Progenitor cell of endocrine pancreas (in vitro differentiated cells): Measurements from ENCODE around the gene RHOA. TPM values are rescaled to one million over a fixed set of nuclear protein-coding genes. Genes with fewer than 3 reads are reported as not detected.

ENCODE experiments used
- DNase-seq: peaks from one replicate; pipeline ENCODE4 v3.0.0; 2021; ENCODE audit warnings: low spot score; ENCODE audit not compliant: unreplicated experiment
- H3K27ac Mint-ChIP-seq: 2 replicates; pipeline ENCODE4 v1.8.0; 2021; ENCODE audit warnings: mild to moderate bottlenecking, moderate library complexity, mixed read lengths
- H3K27me3 Mint-ChIP-seq: 2 replicates; pipeline ENCODE4 v1.8.0; 2021; ENCODE audit warnings: mixed read lengths
- H3K36me3 Mint-ChIP-seq: 2 replicates; pipeline ENCODE4 v1.8.0; 2022; ENCODE audit warnings: mixed read lengths; ENCODE audit not compliant: insufficient read depth
- H3K4me1 Mint-ChIP-seq: 2 replicates; pipeline ENCODE4 v1.8.0; 2021; ENCODE audit warnings: low read depth, mixed read lengths
- H3K4me3 Mint-ChIP-seq: 2 replicates; pipeline ENCODE4 v1.8.0; 2021; ENCODE audit warnings: low read depth, mild to moderate bottlenecking, moderate library complexity, mixed read lengths
- H3K9me3 Mint-ChIP-seq: 2 replicates; pipeline ENCODE4 v1.8.0; 2021; ENCODE audit warnings: low read depth, mixed read lengths
- CTCF ChIP-seq: fragments of 200-600 bp; sonication (generic); IDR thresholded peaks from one replicate; pipeline ENCODE4 v1.5.0; 2021; ENCODE audit warnings: antibody characterized with exemption, mild to moderate bottlenecking; ENCODE audit not compliant: unreplicated experiment
- total RNA-seq: library from RNA; stranded (reverse); gene quantifications from 2 replicates; pipeline ENCODE4 v1.2.1, GENCODE V29; 2021

Gene RHOA
- total RNA-seq, 1 donor from 2014 or later = 301 TPM

GRCh38 chr3:49311283-49311682 lies 100.5 kb downstream of the RHOA start:
- no peaks in the 10 kb centered on the region for H3K27me3 Mint-ChIP-seq
- no peak for DNase-seq
- no peaks in the 10 kb centered on the region for H3K4me1 Mint-ChIP-seq
- peaks cover 11% of the 10 kb centered on the region for H3K36me3 Mint-ChIP-seq
- H3K9me3 Mint-ChIP-seq = no peaks in the 10 kb centered on the region
- no peak overlapping the region for H3K27ac Mint-ChIP-seq
- no peak overlapping the region for H3K4me3 Mint-ChIP-seq
- TF ChIP-seq CTCF = no peak

- DNase-seq = no peak
- Mint-ChIP-seq H3K4me3 (no peak overlapping the region), H3K27me3 (no peaks in the 10 kb centered on the region), H3K9me3 (no peaks in the 10 kb centered on the region), H3K27ac (no peak overlapping the region), H3K4me1 (no peaks in the 10 kb centered on the region), H3K36me3 (peaks cover 11% of the 10 kb centered on the region)
- no peak for TF ChIP-seq CTCF
Observed at GRCh38 chr3:49310677-49311076, 101.1 kb downstream of the RHOA start.

Other genes with a start within 250 kb of the RHOA start
- 28.6 and 29.8 TPM in 2 replicates for gene CCDC71, start 245.6 kb downstream of the RHOA start, total RNA-seq
- 38.7 and 41.4 TPM in 2 replicates for gene KLHDC8B, start 240.4 kb downstream of the RHOA start, total RNA-seq
- gene C3orf62, start 134.7 kb downstream of the RHOA start, total RNA-seq = 14.8 and 15.1 TPM in 2 replicates
- 55.1 and 56.6 TPM in 2 replicates for gene USP4, start 71.9 kb downstream of the RHOA start, total RNA-seq
- 130 TPM in 2 replicates for gene GPX1, start 53.6 kb downstream of the RHOA start, total RNA-seq
- 18.0 and 18.8 TPM in 2 replicates for gene TCTA, start 447 bp upstream of the RHOA start, total RNA-seq
- 29.8 and 32.8 TPM in 2 replicates for gene AMT, start 10.5 kb upstream of the RHOA start, total RNA-seq
- 23.7 and 23.8 TPM in 2 replicates for gene NICN1, start 17.3 kb upstream of the RHOA start, total RNA-seq
- gene DAG1, start 58.3 kb upstream of the RHOA start, total RNA-seq = 109 and 114 TPM in 2 replicates
- gene BSN, start 142.5 kb upstream of the RHOA start, total RNA-seq = 3.0 and 3.8 TPM in 2 replicates